ENCODE results near the gene TMEM178B.

- TF ChIP-seq CTCF (optimal IDR thresholded peaks at IDR 0.05 in 1 of 3, IDR thresholded peaks at IDR 0.05 in 1 of 3, conservative IDR thresholded peaks at IDR 0.05 in 1 of 3; ENCODE audit: extremely low read depth in 1 of 3, insufficient read depth in 2 of 3, low read length in 3 of 3), result no peak
- no peak for TF ChIP-seq EZH2 (IDR thresholded peaks at IDR 0.05; ENCODE audit: low read length)
These were observed 76.6 kb downstream of the TMEM178B start for GRCh38 chr7:141150465-141150864.
